Mesenchymal stem cell (in vitro differentiated cells and primary cell): Measurements from ENCODE around the gene AIP.

ENCODE experiments used
- DNase-seq: peaks from one replicate; pipeline ENCODE4 v3.0.0-alpha.2; 2013
- H2AFZ ChIP-seq: one replicate; pipeline ENCODE4 v1.6.1; 2013; ENCODE audit warnings: low read depth, mild to moderate bottlenecking, control low read depth, inconsistent platforms, low read length, moderate library complexity
- H2AK5ac ChIP-seq: 2 replicates; pipeline ENCODE4 v1.6.1; 2013; ENCODE audit warnings: low read length, moderate library complexity, mild to moderate bottlenecking, inconsistent platforms; ENCODE audit not compliant: severe bottlenecking
- H2BK120ac ChIP-seq: one replicate; pipeline ENCODE4 v1.6.1; 2013; ENCODE audit warnings: low read depth, mild to moderate bottlenecking, inconsistent platforms, low read length, moderate library complexity
- H2BK12ac ChIP-seq, 2 experiments: one replicate each; pipeline ENCODE4 v1.6.1; 2013; ENCODE audit warnings: inconsistent platforms in 2 of 2, low read length in 2 of 2, mild to moderate bottlenecking in 2 of 2, moderate library complexity in 2 of 2, control low read depth in 1 of 2
- H2BK15ac ChIP-seq: one replicate; pipeline ENCODE4 v1.6.1; 2013; ENCODE audit warnings: mild to moderate bottlenecking, low read depth, inconsistent platforms; ENCODE audit not compliant: poor library complexity, severe bottlenecking
- H2BK5ac ChIP-seq: 2 replicates; pipeline ENCODE4 v1.6.1; 2013; ENCODE audit warnings: low read depth, mild to moderate bottlenecking, low read length, control low read depth, inconsistent platforms; ENCODE audit not compliant: poor library complexity, severe bottlenecking
- H3K14ac ChIP-seq, 2 experiments: one replicate each; pipeline ENCODE4 v1.6.1; 2013; ENCODE audit warnings: inconsistent platforms in 2 of 2, low read length in 2 of 2, control low read depth in 1 of 2, mild to moderate bottlenecking in 1 of 2, moderate library complexity in 1 of 2
- H3K18ac ChIP-seq, 2 experiments: one replicate each; pipeline ENCODE4 v1.6.1; 2013; ENCODE audit warnings: inconsistent platforms in 2 of 2, low read length in 2 of 2, control low read depth in 1 of 2, low read depth in 1 of 2, mild to moderate bottlenecking in 1 of 2
- H3K23ac ChIP-seq, 2 experiments: one replicate each; pipeline ENCODE4 v1.6.1; 2013; ENCODE audit warnings: inconsistent platforms in 2 of 2, low read length in 2 of 2, mild to moderate bottlenecking in 2 of 2, moderate library complexity in 2 of 2, control low read depth in 1 of 2
- H3K27ac ChIP-seq: 2 replicates; pipeline ENCODE4 v1.5.1; 2013; ENCODE audit warnings: mild to moderate bottlenecking, moderate library complexity, low read length, control low read depth, inconsistent platforms; ENCODE audit not compliant: poor library complexity, severe bottlenecking
- H3K27me3 ChIP-seq, 2 experiments: 2 replicates each; pipeline versions ENCODE4 v1.6.1 to v1.7.0; 2013; ENCODE audit warnings: low read length in 2 of 2, mild to moderate bottlenecking in 2 of 2, moderate library complexity in 2 of 2, control low read depth in 1 of 2, inconsistent platforms in 1 of 2; ENCODE audit not compliant: control insufficient read depth in 1 of 2, insufficient read depth in 1 of 2
- H3K36me3 ChIP-seq, 2 experiments: 2 replicates each; pipeline versions ENCODE4 v1.6.1 to v1.7.0; 2013; ENCODE audit warnings: low read length in 2 of 2, control low read depth in 1 of 2, inconsistent platforms in 1 of 2, low read depth in 1 of 2, mild to moderate bottlenecking in 1 of 2; ENCODE audit not compliant: insufficient read depth in 2 of 2, control insufficient read depth in 1 of 2
- H3K4ac ChIP-seq, 2 experiments: one replicate each; pipeline ENCODE4 v1.6.1; 2013; ENCODE audit warnings: inconsistent platforms in 2 of 2, low read length in 2 of 2, mild to moderate bottlenecking in 2 of 2, moderate library complexity in 2 of 2, control low read depth in 1 of 2, low read depth in 1 of 2
- H3K4me1 ChIP-seq: 2 replicates; pipeline ENCODE4 v1.6.1; 2013; ENCODE audit warnings: low read depth, low read length, control low read depth; ENCODE audit not compliant: control insufficient read depth, insufficient read depth
- H3K4me2 ChIP-seq: 2 replicates; pipeline ENCODE4 v1.6.1; 2013; ENCODE audit warnings: low read length, mild to moderate bottlenecking, inconsistent platforms; ENCODE audit not compliant: poor library complexity, severe bottlenecking
- H3K4me3 ChIP-seq, 2 experiments: 2 replicates each; pipeline versions ENCODE4 v1.5.1 to v1.7.0; 2013; ENCODE audit warnings: low read length in 2 of 2, mild to moderate bottlenecking in 2 of 2, control low read depth in 1 of 2, low read depth in 1 of 2; ENCODE audit not compliant: insufficient read depth in 1 of 2
- H3K79me1 ChIP-seq: replicated peaks from 2 replicates; pipeline ENCODE4 v1.6.1; 2013; ENCODE audit warnings: mild to moderate bottlenecking, control low read depth, low read length, inconsistent platforms; ENCODE audit not compliant: poor library complexity, severe bottlenecking
- H3K9ac ChIP-seq: 2 replicates; pipeline ENCODE4 v1.7.0; 2013; ENCODE audit warnings: mild to moderate bottlenecking, low read length, moderate library complexity
- H3K9me3 ChIP-seq: 2 replicates; pipeline ENCODE4 v1.7.0; 2013; ENCODE audit warnings: mild to moderate bottlenecking, low read length; ENCODE audit not compliant: control insufficient read depth
- H4K8ac ChIP-seq: one replicate; pipeline ENCODE4 v1.6.1; 2013; ENCODE audit warnings: inconsistent platforms, mild to moderate bottlenecking, low read length, moderate library complexity
- H4K91ac ChIP-seq: one replicate; pipeline ENCODE4 v1.6.1; 2013; ENCODE audit warnings: mild to moderate bottlenecking, low read length, inconsistent platforms
- WGBS: methylation state at CpG from one replicate; pipeline ENCODE4 v1.1.7; 2013; ENCODE audit warnings: mixed read lengths; 5-methylcytosine and 5-hydroxymethylcytosine counted together

The AIP gene

GRCh38 chr11:67456068-67456705 is 26.6 kb upstream of the AIP start:
- no peak overlapping the region for H2BK5ac ChIP-seq
- H3K27ac ChIP-seq, result no peak overlapping the region
- no peak overlapping the region for H3K14ac ChIP-seq
- H3K27me3 ChIP-seq, result peaks cover 0 to 32% of the 10 kb centered on the region in 2 experiments
- 87% methylated on average over 25 of the region's 25 CpGs for WGBS
- H3K23ac ChIP-seq, result no peak overlapping the region
- H3K4me2 ChIP-seq, result no peak overlapping the region
- H3K4me3 ChIP-seq, result no peak overlapping the region
- no peak overlapping the region for H3K9ac ChIP-seq
- H3K4ac ChIP-seq, result no peak overlapping the region
- H2AFZ ChIP-seq, result no peak overlapping the region
- H3K36me3 ChIP-seq, result peaks cover 0 to 3% of the 10 kb centered on the region in 2 experiments
- H2BK12ac ChIP-seq, result no peak overlapping the region
- DNase-seq, result no peak
- no peaks in the 10 kb centered on the region for H3K9me3 ChIP-seq
- H2BK15ac ChIP-seq, result no peak overlapping the region
- no peak overlapping the region for H2BK120ac ChIP-seq
- no peaks in the 10 kb centered on the region for H3K79me1 ChIP-seq
- peaks cover 3% of the 10 kb centered on the region for H3K4me1 ChIP-seq
- H4K91ac ChIP-seq, result no peak overlapping the region
- no peak overlapping the region for H4K8ac ChIP-seq
- H3K18ac ChIP-seq, result no peak overlapping the region
- no peak overlapping the region for H2AK5ac ChIP-seq

DNA sequence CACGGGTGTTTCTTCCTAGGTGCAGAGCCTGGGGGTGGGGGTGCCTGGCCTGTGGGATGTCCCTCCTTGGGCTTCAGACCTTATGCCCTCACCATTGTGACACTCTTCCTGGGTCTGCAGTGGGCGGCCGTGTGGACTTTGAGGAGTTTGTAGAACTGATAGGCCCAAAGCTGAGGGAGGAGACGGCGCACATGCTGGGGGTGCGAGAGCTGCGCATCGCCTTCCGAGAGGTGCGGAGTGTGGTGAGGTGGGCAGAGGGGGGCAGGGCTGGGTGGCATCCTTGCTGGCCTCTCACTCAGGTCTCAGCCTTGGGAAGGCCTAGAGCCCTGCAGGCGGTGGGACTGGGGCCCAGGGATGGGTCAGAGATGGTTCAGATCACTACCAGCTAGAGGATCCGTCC is 25.4 kb upstream of the AIP start:
- Histone ChIP-seq H3K36me3 (peaks cover 0 to 3% of the 10 kb centered on the region in 2 experiments), H3K9me3 (no peaks in the 10 kb centered on the region), H3K4me2 (no peak overlapping the region), H3K27me3 (peaks cover 0 to 25% of the 10 kb centered on the region in 2 experiments), H2BK120ac (no peak overlapping the region), H4K91ac (peak overlapping the region; percentile 20), H3K4ac (no peak overlapping the region), H3K14ac (no peak overlapping the region), H2AK5ac (no peak overlapping the region), H2BK15ac (no peak overlapping the region), H2AFZ (no peak overlapping the region), H3K18ac (no peak overlapping the region), H3K27ac (no peak overlapping the region), H2BK12ac (no peak overlapping the region), H3K23ac (no peak overlapping the region), H4K8ac (no peak overlapping the region), H3K4me1 (peaks cover 3% of the 10 kb centered on the region), H3K79me1 (no peaks in the 10 kb centered on the region), H3K9ac (no peak overlapping the region), H3K4me3 (no peak overlapping the region), H2BK5ac (no peak overlapping the region)
- no peak for DNase-seq
- 95% methylated on average over 12 of the region's 12 CpGs for WGBS

GRCh38 chr11:67458266-67458665 is 24.6 kb upstream of the AIP start:
- H3K36me3 ChIP-seq, result peaks cover 0 to 3% of the 10 kb centered on the region in 2 experiments
- H3K23ac ChIP-seq, result no peak overlapping the region
- H2BK12ac ChIP-seq, result no peak overlapping the region

GRCh38 chr11:67463186-67463585 is 19.6 kb upstream of the AIP start:
- Histone ChIP-seq H3K9ac (no peak overlapping the region), H3K27me3 (no peaks in the 10 kb centered on the region), H3K23ac (no peak overlapping the region), H3K27ac (no peak overlapping the region), H2BK12ac (no peak overlapping the region), H2AFZ (no peak overlapping the region), H4K8ac (no peak overlapping the region), H3K18ac (no peak overlapping the region), H3K4me2 (no peak overlapping the region), H3K4ac (no peak overlapping the region), H2BK15ac (no peak overlapping the region), H3K4me3 (no peak overlapping the region), H2BK120ac (no peak overlapping the region), H2AK5ac (no peak overlapping the region), H3K4me1 (peaks cover 31% of the 10 kb centered on the region), H3K79me1 (peaks cover 15% of the 10 kb centered on the region), H3K36me3 (peaks cover 13 to 17% of the 10 kb centered on the region in 2 experiments), H2BK5ac (no peak overlapping the region), H4K91ac (no peak overlapping the region), H3K14ac (no peak overlapping the region), H3K9me3 (no peaks in the 10 kb centered on the region)
- no peak for DNase-seq
- WGBS, result 95% methylated on average over 6 of the region's 10 CpGs

More at GRCh38 chr11:67458266-67458665, 24.6 kb upstream of the AIP start:
- Histone ChIP-seq H3K14ac (no peak overlapping the region), H3K18ac (no peak overlapping the region), H3K27me3 (peaks cover 0 to 25% of the 10 kb centered on the region in 2 experiments), H2AK5ac (no peak overlapping the region), H4K8ac (no peak overlapping the region), H2AFZ (no peak overlapping the region), H3K4ac (no peak overlapping the region), H2BK5ac (no peak overlapping the region), H3K4me3 (no peak overlapping the region), H3K4me2 (no peak overlapping the region), H2BK120ac (no peak overlapping the region), H3K27ac (no peak overlapping the region), H2BK15ac (no peak overlapping the region), H3K79me1 (no peaks in the 10 kb centered on the region), H3K9me3 (no peaks in the 10 kb centered on the region), H4K91ac (no peak overlapping the region), H3K4me1 (peaks cover 3% of the 10 kb centered on the region), H3K9ac (no peak overlapping the region)
- no peak for DNase-seq
- 90% methylated on average over 19 of the region's 19 CpGs for WGBS
